HG02588 (cell line): ENCODE results near the gene FOLR2.
"Not testable (repeated sequence)": the region's sequence is repeated elsewhere in the genome, so short reads cannot be mapped to it uniquely, and the experiment has no call there.

Source experiments
- ATAC-seq: cut with Tn5 transposase; IDR thresholded peaks from one replicate; pipeline ENCODE4 v1.9.1; 2021; ENCODE audit warnings: mild to moderate bottlenecking, moderate library complexity; ENCODE audit not compliant: unreplicated experiment

Gene FOLR2

GRCh38 chr11:72204886-72205285 is 11.7 kb upstream of the FOLR2 start:
- no peak for ATAC-seq

DNA sequence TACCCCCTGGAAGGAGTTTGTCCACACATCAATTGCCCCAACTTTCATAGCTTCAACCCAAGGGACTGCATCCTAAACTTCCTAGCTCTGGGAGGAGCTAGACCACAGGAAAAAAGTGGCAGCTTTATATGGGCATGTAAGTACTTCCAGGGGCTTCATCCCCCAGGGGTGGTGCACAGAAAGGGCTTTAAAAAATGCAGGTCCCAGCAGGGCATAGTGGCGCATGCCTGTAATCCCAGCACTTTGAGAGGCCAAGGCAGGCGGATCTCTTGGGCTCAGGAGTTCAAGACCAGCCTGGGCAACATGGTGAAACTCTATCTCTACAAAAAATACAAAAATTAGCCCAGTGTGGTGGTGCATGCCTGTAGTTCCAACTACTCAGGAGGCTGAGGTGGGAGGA is 9.8 kb upstream of the FOLR2 start:
- ATAC-seq: not testable (repeated sequence)

DNA sequence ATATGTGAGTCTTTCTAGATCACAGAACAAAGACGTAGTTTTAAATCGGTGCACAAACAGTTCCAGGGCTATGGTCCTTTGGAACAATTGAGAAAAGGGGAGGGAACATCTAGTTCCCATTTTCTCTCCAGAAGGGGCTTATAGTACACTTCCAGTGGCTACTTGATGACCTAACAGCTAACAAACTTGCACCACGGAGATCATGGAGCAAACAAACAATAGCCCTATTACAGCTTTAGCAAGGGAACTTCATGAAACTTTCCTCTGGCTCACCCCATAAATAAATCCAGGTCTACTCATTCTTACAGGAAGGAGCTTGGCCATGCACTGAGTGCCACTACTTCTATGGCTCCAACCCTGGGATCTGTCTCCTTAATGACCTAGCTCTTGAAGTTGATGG is 8.3 kb upstream of the FOLR2 start:
- no peak for ATAC-seq

DNA sequence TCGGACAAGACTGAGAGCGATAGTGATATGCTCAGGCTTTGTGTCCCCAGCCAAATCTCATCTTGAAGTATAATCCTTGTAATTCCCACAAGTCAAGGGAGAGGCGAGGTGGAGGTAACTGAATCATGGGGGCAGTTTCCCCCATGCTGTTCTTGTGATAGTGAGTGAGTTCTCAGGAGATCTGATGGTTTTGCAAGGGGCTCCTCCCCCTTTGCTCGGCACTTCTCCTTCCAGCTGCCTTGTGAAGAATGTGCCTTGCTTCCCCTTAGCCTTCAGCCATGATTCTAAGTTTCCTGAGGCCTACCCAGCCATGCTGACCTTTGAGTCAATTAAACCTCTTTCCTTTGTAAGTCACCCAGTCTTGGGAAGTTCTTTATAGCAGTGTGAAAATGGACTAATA is 7.5 kb upstream of the FOLR2 start:
- ATAC-seq: no peak

DNA sequence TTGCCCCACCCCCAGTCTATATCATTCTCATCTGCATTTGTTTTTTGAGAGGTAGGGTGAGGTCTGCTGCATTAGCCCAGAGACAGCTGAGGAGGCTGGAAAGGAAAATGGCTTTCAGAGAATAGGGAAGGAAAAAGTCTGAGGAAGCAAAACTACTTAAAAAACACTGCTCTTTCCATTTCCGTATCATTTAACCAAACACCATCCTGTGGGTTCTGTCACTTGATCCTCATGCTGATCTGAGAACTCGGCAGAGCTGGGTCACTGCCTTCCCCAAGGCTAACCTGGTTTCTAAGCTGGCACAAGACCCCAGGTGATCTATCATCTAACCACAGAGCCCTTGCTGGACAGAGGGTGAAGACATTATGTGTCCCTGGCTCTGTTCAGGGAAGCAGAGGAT is 1.2 kb downstream of the FOLR2 start:
- no peak for ATAC-seq

- no peak for ATAC-seq
Observed at GRCh38 chr11:72218251-72218745, 1.7 kb downstream of the FOLR2 start.

DNA sequence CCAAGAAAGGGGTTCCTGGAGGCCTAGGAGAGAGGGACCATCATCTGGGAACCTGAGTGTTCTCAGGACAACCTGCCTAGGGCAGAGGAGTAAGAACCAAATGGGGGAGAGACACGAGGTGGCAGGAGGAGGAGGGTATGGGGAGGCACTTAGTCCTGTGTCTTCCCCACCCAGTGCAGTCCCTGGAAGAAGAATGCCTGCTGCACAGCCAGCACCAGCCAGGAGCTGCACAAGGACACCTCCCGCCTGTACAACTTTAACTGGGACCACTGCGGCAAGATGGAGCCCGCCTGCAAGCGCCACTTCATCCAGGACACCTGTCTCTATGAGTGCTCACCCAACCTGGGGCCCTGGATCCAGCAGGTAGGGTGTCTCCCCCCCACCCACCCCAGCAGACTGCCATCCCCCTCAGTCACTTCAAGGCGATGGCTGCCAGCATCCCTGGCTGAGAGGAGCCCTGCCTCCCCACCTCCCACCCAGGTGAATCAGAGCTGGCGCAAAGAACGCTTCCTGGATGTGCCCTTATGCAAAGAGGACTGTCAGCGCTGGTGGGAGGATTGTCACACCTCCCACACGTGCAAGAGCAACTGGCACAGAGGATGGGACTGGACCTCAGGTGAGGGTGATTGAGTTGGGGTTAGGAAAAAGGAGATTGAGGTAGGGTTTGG is 4.2 kb downstream of the FOLR2 start:
- no peak for ATAC-seq

DNA sequence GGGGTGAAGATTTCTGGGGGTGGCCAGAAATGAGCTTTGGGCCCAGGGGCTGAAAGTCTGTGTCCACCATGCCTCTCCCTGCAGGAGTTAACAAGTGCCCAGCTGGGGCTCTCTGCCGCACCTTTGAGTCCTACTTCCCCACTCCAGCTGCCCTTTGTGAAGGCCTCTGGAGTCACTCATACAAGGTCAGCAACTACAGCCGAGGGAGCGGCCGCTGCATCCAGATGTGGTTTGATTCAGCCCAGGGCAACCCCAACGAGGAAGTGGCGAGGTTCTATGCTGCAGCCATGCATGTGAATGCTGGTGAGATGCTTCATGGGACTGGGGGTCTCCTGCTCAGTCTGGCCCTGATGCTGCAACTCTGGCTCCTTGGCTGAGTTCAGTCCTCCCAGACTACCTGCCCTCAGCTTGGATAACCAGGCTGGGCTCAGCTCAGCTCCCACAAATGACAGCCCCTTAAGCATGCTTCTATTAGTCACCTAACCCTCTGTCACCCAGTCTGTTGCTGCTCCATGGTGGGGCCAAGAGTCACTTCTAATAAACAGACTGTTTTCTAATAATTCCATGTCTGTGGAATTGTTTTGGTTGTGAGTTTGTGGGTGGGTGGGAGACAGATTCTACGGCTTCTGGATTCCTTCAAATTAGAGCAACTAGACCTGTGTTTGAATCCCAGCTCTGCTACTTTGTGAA is 4.9 kb downstream of the FOLR2 start:
- ATAC-seq: no peak

DNA sequence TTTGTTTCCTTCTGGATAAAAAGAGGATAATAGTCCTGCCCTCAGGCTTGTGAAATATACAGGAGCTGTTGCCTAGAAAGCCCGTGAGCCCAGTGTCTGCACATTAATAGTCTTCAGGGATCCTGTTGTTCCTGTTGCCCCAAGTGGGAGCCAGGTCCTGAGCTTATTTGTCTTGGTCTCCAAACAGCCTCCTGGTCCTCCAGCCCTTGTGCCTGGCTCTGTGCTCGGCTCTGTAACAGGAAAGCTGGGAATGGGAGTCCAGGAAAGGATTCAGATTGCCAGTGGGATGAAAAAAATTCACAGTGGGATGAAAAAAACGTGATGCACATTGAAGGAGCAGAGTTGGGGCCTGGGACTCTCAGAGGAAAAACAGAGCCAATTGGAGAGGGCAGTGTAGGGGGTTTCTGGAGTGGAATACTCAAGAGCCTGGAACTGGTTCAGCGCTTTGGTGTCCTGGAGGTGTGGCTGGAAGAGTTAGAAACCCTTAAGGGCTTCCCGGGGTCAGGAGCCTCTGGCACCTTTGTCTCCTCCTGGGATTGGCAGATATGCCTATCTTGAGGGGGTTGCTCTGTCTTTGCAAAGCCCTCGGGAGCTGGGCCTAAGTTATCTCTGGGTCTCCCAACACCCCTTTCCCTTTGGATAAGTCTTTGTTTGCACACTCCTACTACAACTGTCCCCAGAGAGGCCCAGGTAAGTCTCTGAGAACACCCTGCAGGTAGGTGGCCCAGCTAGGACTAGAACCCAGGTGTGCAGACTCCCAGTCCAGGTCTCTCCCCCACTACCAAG is 5.7 kb downstream of the FOLR2 start:
- no peak for ATAC-seq

GRCh38 chr11:72222907-72223614 is 6.5 kb downstream of the FOLR2 start:
- peak; percentile 59 for ATAC-seq

- peak; percentile 52 for ATAC-seq
Observed at GRCh38 chr11:72223615-72224563, 7.3 kb downstream of the FOLR2 start.

DNA sequence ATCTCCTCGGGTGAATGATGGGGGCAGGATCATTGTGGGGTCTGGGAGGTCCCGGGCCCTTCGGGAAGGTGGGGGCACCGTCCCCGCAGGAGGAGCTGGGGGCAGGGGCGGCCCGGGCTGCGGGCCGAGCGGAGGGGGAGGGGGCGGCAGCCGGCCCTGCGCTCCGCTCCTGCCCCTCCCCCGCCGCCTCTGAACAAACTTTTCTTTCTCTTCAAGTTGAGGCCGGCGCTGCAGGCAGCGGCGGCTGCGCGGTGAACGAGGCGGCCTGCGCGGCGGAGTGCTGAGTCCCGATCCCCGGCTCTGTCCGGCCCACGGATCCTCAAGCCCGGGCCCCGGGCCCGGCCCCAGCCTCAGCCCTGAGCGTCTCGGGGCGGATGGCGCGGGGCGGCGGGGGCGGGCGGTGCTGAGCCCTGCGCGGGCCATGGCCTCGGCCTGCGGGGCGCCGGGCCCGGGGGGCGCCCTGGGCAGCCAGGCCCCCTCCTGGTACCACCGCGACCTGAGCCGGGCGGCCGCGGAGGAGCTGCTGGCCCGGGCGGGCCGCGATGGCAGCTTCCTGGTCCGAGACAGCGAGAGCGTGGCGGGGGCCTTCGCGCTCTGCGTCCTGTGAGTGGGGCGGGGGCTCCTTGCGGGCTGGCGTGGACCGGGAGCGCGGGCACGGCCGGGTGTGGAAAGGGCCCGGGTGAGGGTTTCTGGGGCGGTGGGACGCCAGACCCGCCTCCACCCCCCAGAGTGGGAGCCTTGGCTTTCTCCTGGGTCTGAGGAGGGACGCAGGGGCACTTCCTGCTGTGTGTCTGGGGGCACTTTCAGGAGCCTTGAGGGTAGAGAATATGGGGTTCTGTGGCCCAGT is 8.2 kb downstream of the FOLR2 start, which contains the start of gene INPPL1:
INPPL1 (plus strand) TSS at position 204 of the 847 bp plus-strand sequence; CDS start at position 422, 218 bp downstream.
- ATAC-seq: no peak

GRCh38 chr11:72225411-72225951 is 8.9 kb downstream of the FOLR2 start:
- ATAC-seq: no peak

DNA sequence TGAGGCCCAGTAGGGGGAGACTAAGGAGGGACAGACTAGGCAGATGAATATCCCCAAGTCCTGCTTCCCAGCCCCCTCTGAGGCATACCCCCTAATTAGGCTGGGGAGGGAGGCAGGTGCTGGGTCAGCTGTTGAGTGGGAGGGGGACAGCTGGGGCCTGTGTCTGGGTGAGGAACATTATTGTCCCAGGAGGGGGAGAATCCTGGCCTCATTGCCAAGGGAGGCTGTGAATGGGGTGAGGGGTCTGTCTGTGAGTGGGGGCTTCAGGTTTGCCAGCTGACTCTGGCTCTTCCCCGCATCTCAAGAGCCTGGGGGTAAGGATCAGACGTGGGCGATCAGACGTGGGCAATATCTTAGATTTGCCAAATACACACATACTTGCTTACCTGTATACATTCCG is 10.1 kb downstream of the FOLR2 start:
- ATAC-seq: no peak

DNA sequence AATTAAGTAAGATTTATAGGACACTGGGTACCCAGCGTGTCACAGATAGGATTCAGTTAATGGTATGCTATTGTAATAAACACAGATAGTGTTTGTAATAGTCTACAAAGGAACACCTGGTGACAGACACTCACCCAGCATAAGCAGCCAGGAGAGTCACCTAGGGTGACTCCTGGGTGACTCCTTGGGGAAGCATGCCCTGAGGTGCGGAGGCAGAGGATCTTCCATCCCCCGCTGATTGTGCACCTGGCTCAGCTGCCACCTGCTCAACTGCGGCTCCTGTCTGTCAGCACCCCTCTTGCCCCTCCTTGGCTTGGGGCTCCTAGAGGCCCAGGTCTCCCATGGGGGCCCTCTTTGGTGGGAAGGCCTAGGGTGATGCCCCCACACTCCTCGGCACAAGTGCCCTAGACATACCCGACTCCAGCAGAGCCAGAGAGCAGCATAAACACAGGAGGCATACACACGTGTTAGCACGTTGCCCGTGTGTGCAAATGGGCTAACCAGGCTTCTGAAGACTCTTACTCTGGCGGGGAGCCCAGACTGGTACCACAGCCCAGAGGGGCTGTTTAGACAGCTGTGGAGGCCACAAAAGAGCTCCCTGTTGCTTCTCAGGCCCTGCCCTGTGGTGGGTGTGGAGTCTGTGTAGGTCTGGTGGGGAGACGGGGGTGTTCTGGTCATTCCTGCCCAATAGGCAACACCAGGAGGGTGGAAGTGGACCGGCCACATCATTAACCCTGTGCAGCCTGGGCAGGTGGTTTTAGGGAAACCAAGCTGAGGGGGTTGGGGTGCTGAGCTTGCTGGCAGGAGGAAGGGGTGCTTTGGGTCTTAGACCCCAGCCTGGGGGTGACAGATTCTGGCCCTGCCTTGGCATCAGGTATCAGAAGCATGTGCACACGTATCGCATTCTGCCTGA is 11.0 kb downstream of the FOLR2 start:
- ATAC-seq: no peak

- ATAC-seq: no peak
Observed at GRCh38 chr11:72228229-72228843, 11.7 kb downstream of the FOLR2 start.

- ATAC-seq: no peak
Observed at GRCh38 chr11:72228844-72229231, 12.2 kb downstream of the FOLR2 start.
